Mucosa of gallbladder (tissue), 1 donor: ENCODE data around the gene CBLN3. TPM values are rescaled to one million over a fixed set of nuclear protein-coding genes. Genes with fewer than 3 reads are reported as not detected.

Experiments
- DNase-seq: peaks from one replicate; pipeline ENCODE4 v3.0.0-alpha.2; 2020; ENCODE audit warnings: low spot score
- total RNA-seq: library from RNA; stranded (reverse); gene quantifications from one replicate; pipeline ENCODE4 v1.2.1, GENCODE V29; 2021
- donor health status: DM: no; HTN: no; CAD: no.

CBLN3 gene
- total RNA-seq, 1 donor from 2014 or later = 14.0 TPM

- DNase-seq = no peak
These were observed 3.1 kb downstream of the CBLN3 start for GRCh38 chr14:24426150-24426911.

- DNase-seq = no peak
These were observed 3.8 kb downstream of the CBLN3 start for GRCh38 chr14:24425704-24426103.

- no peak for DNase-seq
These were observed 6.5 kb downstream of the CBLN3 start for GRCh38 chr14:24422694-24423601.

GRCh38 chr14:24422261-24422660 is 7.2 kb downstream of the CBLN3 start:
- DNase-seq = no peak

- peak; percentile 69 for DNase-seq
These were observed 11.0 kb downstream of the CBLN3 start for GRCh38 chr14:24418492-24418873.

- no peak for DNase-seq
These were observed 11.5 kb downstream of the CBLN3 start for GRCh38 chr14:24417832-24418491.

- no peak for DNase-seq
These were observed 12.4 kb downstream of the CBLN3 start for GRCh38 chr14:24416932-24417619.

- DNase-seq = no peak
These were observed 13.1 kb downstream of the CBLN3 start for GRCh38 chr14:24416254-24416931.

GRCh38 chr14:24415421-24416253 is 13.8 kb downstream of the CBLN3 start:
- DNase-seq = no peak

GRCh38 chr14:24414732-24415420 is 14.6 kb downstream of the CBLN3 start:
- no peak for DNase-seq

GRCh38 chr14:24414077-24414476 is 15.4 kb downstream of the CBLN3 start:
- DNase-seq = no peak

- DNase-seq = no peak
These were observed 17.8 kb downstream of the CBLN3 start for GRCh38 chr14:24411443-24412389.

GRCh38 chr14:24409956-24410355 is 19.5 kb downstream of the CBLN3 start:
- no peak for DNase-seq

GRCh38 chr14:24409192-24409591 is 20.3 kb downstream of the CBLN3 start:
- DNase-seq = no peak

- DNase-seq = no peak
These were observed 20.7 kb downstream of the CBLN3 start for GRCh38 chr14:24408764-24409163.

GRCh38 chr14:24407608-24408325 is 21.7 kb downstream of the CBLN3 start:
- DNase-seq = no peak

- DNase-seq = no peak
These were observed 23.1 kb downstream of the CBLN3 start for GRCh38 chr14:24406416-24406815.

- DNase-seq = no peak
These were observed 24.7 kb downstream of the CBLN3 start for GRCh38 chr14:24404814-24405213.
